ENCODE measurements around the gene SPEG.

- TF ChIP-seq ESRRG (CRISPR knock-in tag; IDR thresholded peaks at IDR 0.05) (no peak), ARNTL (CRISPR knock-in tag; IDR thresholded peaks at IDR 0.05; ENCODE audit: borderline replicate concordance, low read depth) (no peak), ZFP3 (CRISPR knock-in tag; IDR thresholded peaks at IDR 0.05) (no peak), ZNF70 (CRISPR knock-in tag; IDR thresholded peaks at IDR 0.05) (no peak), BACH2 (CRISPR knock-in tag; IDR thresholded peaks at IDR 0.05; ENCODE audit: borderline replicate concordance) (no peak), PPARA (CRISPR knock-in tag; IDR thresholded peaks at IDR 0.05; ENCODE audit: borderline replicate concordance) (no peak), CSRNP3 (CRISPR knock-in tag; IDR thresholded peaks at IDR 0.05) (no peak)
- TF ChIP-seq, protein P1, sequence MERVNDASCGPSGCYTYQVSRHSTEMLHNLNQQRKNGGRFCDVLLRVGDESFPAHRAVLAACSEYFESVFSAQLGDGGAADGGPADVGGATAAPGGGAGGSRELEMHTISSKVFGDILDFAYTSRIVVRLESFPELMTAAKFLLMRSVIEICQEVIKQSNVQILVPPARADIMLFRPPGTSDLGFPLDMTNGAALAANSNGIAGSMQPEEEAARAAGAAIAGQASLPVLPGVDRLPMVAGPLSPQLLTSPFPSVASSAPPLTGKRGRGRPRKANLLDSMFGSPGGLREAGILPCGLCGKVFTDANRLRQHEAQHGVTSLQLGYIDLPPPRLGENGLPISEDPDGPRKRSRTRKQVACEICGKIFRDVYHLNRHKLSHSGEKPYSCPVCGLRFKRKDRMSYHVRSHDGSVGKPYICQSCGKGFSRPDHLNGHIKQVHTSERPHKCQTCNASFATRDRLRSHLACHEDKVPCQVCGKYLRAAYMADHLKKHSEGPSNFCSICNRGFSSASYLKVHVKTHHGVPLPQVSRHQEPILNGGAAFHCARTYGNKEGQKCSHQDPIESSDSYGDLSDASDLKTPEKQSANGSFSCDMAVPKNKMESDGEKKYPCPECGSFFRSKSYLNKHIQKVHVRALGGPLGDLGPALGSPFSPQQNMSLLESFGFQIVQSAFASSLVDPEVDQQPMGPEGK (CRISPR knock-in tag; IDR thresholded peaks at IDR 0.05; ENCODE audit: borderline replicate concordance): no peak
- TF ChIP-seq, protein P2, sequence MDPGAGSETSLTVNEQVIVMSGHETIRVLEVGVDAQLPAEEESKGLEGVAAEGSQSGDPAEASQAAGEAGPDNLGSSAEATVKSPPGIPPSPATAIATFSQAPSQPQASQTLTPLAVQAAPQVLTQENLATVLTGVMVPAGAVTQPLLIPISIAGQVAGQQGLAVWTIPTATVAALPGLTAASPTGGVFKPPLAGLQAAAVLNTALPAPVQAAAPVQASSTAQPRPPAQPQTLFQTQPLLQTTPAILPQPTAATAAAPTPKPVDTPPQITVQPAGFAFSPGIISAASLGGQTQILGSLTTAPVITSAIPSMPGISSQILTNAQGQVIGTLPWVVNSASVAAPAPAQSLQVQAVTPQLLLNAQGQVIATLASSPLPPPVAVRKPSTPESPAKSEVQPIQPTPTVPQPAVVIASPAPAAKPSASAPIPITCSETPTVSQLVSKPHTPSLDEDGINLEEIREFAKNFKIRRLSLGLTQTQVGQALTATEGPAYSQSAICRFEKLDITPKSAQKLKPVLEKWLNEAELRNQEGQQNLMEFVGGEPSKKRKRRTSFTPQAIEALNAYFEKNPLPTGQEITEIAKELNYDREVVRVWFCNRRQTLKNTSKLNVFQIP (CRISPR knock-in tag; IDR thresholded peaks at IDR 0.05; ENCODE audit: borderline replicate concordance, low read depth): no peak
Observed at GRCh38 chr2:219514196-219514761, 79.6 kb downstream of the SPEG start, which contains the start of gene ASIC4.

Data from SK-N-SH treated with all-trans-retinoic acid at 6 μM for 48 hours (cell line).